Small intestine (tissue), 4 donors: ENCODE data around the gene CD44. TPM values are rescaled to one million over a fixed set of nuclear protein-coding genes. Genes with fewer than 3 reads are reported as not detected.

ENCODE experiments used
- polyA plus RNA-seq, 4 donors: library from polyadenylated mRNA; stranded (reverse) in 3 of 4; unstranded in 1 of 4; fragments of 200-250 nt in 3 of 4; fragments of 120-200 nt in 1 of 4; gene quantifications; one replicate each; pipeline versions ENCODE4 v1.2.1 to v1.2.3, GENCODE V29; 2013
- donor health status: healthy with polysubstance abuse.
- donor health status: Bipolar disorder and iron deficiency.
- donor health status: healthy.

CD44 gene
- polyA plus RNA-seq, 4 donors: 5.4 to 89.6 (median 19.6) TPM

Other genes starting within 250 kb of the CD44 start
- 10 to 100 TPM; 23.6 to 36.2 (median 30.0) TPM for gene APIP, start 222.8 kb upstream of the CD44 start, polyA plus RNA-seq
- 10 to 100 TPM; 15.7 to 29.0 (median 26.1) TPM for gene PDHX, start 222.6 kb upstream of the CD44 start, polyA plus RNA-seq